Breast epithelium (tissue), 4 donors: ENCODE measurements around the gene TST. TPM values are rescaled to one million over a fixed set of nuclear protein-coding genes. Genes with fewer than 3 reads are reported as not detected.

Experiments
- DNase-seq, 2 donors: peaks; one replicate each; pipeline ENCODE4 v3.0.0-alpha.2; 2019; ENCODE audit warnings: low spot score in 2 of 2
- H3K27ac ChIP-seq, 2 donors: fragments of 200-600 bp; sonication (generic) in 1 of 2; one replicate each; pipeline ENCODE4 v1.5.1; 2016 to 2019; ENCODE audit warnings: mild to moderate bottlenecking in 1 of 2
- H3K27me3 ChIP-seq, 2 donors: fragments of 200-600 bp; sonication (generic) in 1 of 2; one replicate each; pipeline versions ENCODE4 v1.5.1 to v1.6.0; 2017 to 2019; ENCODE audit warnings: control low read depth in 1 of 2, mild to moderate bottlenecking in 1 of 2
- H3K36me3 ChIP-seq: fragments of 200-600 bp; one replicate; pipeline ENCODE4 v1.5.1; 2019
- H3K4me1 ChIP-seq, 2 donors: fragments of 200-600 bp; sonication (generic); one replicate each; pipeline ENCODE4 v1.5.1; 2016 to 2019; ENCODE audit warnings: control low read depth in 1 of 2
- H3K4me3 ChIP-seq, 3 donors: fragments of 200-600 bp; sonication (generic); 1 replicate in 2 of 3; 2 replicates in 1 of 3; pipeline ENCODE4 v1.5.1; 2016 to 2019; ENCODE audit warnings: mild to moderate bottlenecking in 3 of 3, moderate library complexity in 2 of 3
- H3K9me3 ChIP-seq, 2 donors: fragments of 200-600 bp; sonication (generic) in 1 of 2; one replicate each; pipeline ENCODE4 v1.5.1; 2016 to 2019; ENCODE audit warnings: control low read depth in 1 of 2
- POLR2A ChIP-seq: fragments of 450-650 bp; IDR thresholded peaks from one replicate; pipeline ENCODE4 v1.6.1; 2016; ENCODE audit warnings: antibody characterized with exemption, mild to moderate bottlenecking, moderate library complexity
- POLR2AphosphoS5 ChIP-seq, 3 donors: sonication (generic); formaldehyde crosslinking; IDR thresholded peaks; one replicate each; pipeline ENCODE4 v1.6.1; 2017; ENCODE audit warnings: antibody characterized with exemption in 3 of 3
- intact Hi-C: fragments of 100-400 bp; cut with DNase I; formaldehyde crosslinking; loops from one replicate; pipeline ENCODE4 v1.15.1; 2023; ENCODE audit warnings: low total_unique reads
- total RNA-seq, 3 donors: library from RNA; depleted of rRNA; stranded (reverse); fragments of >200 nt; gene quantifications; one replicate each; pipeline ENCODE4 v1.1.0, GENCODE V29; 2016
- TF ChIP-seq, protein P1 (sequence below), 3 donors: fragments of 450-650 bp; IDR thresholded peaks; one replicate each; pipeline ENCODE4 v1.5.1; 2016 to 2017; ENCODE audit warnings: antibody characterized with exemption in 3 of 3, mild to moderate bottlenecking in 3 of 3, moderate library complexity in 3 of 3

The TST gene
- total RNA-seq, 3 donors from 2014 or later = 51.1 to 68.0 (median 60.2) TPM

DNA sequence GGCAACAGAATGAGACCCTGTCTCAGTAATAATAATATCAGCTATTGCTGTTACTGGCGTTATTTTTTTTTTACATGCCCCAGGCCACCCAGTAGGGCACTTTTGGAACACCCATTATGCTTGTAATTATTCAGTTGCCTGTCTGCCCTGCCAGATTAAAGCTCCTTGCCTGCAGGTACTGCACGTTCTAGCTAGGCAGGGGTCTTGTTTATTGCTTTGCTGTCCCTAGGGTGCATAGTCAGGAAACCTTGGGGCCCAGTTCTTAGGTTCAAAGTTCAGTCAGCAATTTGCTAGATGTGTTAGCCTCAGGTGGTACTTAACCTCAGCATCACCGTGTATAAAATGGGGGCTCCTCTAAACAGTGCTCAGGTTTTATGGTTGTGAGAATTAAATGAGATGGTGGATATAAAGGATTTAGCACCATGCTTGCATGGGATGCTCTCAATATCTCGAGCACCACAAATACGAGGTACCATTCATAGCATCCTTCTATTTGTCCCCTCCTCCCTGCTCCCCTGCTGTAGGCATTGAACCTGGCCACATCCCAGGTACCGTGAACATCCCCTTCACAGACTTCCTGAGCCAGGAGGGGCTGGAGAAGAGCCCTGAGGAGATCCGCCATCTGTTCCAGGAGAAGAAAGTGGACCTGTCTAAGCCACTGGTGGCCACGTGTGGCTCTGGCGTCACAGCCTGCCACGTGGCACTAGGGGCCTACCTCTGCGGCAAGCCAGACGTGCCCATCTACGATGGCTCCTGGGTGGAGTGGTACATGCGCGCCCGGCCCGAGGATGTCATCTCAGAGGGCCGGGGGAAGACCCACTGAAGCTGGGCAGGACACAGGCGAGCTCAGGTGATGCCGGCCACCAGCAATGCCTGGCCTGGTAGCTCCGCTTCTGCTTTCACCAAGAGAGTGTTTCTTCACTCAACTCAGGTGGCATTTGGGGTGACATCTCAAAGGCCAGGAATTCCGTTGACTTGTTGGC lies 9.7 kb upstream of the TST start:
- TF ChIP-seq, protein P1, sequence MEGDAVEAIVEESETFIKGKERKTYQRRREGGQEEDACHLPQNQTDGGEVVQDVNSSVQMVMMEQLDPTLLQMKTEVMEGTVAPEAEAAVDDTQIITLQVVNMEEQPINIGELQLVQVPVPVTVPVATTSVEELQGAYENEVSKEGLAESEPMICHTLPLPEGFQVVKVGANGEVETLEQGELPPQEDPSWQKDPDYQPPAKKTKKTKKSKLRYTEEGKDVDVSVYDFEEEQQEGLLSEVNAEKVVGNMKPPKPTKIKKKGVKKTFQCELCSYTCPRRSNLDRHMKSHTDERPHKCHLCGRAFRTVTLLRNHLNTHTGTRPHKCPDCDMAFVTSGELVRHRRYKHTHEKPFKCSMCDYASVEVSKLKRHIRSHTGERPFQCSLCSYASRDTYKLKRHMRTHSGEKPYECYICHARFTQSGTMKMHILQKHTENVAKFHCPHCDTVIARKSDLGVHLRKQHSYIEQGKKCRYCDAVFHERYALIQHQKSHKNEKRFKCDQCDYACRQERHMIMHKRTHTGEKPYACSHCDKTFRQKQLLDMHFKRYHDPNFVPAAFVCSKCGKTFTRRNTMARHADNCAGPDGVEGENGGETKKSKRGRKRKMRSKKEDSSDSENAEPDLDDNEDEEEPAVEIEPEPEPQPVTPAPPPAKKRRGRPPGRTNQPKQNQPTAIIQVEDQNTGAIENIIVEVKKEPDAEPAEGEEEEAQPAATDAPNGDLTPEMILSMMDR (IDR thresholded peaks at IDR 0.05) = no peak
- TF ChIP-seq POLR2AphosphoS5 (IDR thresholded peaks at IDR 0.05) (no peak), POLR2A (no peak)
- H3K27me3 ChIP-seq = no peaks in the 10 kb centered on the region
- H3K36me3 ChIP-seq = no peaks in the 10 kb centered on the region
- H3K9me3 ChIP-seq = no peaks in the 10 kb centered on the region
- no peak for DNase-seq
- H3K4me3 ChIP-seq = no peak overlapping the region
- intact Hi-C loops = loop anchor here (1.0 kb wide), 1 partner anchor 40 kb away; no protein-coding TSS in a partner anchor
- H3K27ac ChIP-seq = no peak overlapping the region
- peaks cover 0 to 8% of the 10 kb centered on the region in 2 donors for H3K4me1 ChIP-seq

DNA sequence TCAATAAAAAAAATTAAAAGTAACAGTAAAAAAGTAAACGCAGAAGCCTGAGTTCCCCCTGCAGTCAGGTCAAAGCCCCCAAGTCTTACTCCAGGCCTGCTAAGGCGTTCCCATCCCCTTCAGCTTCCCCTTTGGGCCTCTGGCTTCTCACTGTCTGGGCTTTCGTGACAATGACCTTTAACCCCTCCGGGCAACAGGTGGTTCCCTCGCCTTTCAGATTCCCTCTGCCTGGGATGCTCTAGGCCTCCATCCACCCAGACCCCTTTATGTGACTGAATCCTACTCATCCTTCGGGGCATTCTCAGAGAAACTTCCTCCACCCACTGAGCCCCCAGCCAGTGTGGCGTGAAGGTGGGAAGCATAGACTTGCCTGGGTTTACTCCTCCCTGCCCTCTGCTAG lies 8.3 kb upstream of the TST start:
- DNase-seq = no peak
- Histone ChIP-seq H3K36me3 (no peaks in the 10 kb centered on the region), H3K27ac (no peak overlapping the region), H3K4me3 (no peak overlapping the region), H3K4me1 (peaks cover 0 to 3% of the 10 kb centered on the region in 2 donors), H3K9me3 (no peaks in the 10 kb centered on the region), H3K27me3 (no peaks in the 10 kb centered on the region)
- TF ChIP-seq, protein P1 (IDR thresholded peaks at IDR 0.05) = no peak
- TF ChIP-seq POLR2AphosphoS5 (IDR thresholded peaks at IDR 0.05) (no peak), POLR2A (no peak)
- intact Hi-C loops = no loop called here

DNA sequence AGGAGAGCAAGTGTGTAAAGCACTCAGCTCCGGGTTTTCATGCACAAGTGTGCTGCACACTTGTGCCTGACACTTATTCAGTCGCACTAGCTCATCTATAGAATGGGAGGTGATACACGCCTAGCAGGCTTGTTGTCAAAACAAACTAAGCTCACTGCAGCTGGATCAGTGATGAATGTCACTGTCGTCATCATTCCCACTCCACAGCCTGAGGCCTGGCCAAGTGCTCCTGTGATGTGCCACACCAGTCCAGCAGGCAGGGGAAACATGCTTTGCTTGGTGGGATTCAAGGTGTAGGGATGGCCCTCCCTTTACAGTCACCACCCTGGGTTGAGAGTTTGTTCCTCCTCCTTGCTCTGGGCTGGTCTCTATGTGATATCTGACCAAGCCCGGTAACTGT lies 7.1 kb upstream of the TST start:
- Histone ChIP-seq H3K4me3 (no peak overlapping the region), H3K27ac (no peak overlapping the region), H3K4me1 (peaks cover 0 to 8% of the 10 kb centered on the region in 2 donors), H3K27me3 (no peaks in the 10 kb centered on the region), H3K36me3 (no peaks in the 10 kb centered on the region), H3K9me3 (no peaks in the 10 kb centered on the region)
- no peak for TF ChIP-seq POLR2AphosphoS5 (IDR thresholded peaks at IDR 0.05)
- no peak for DNase-seq
- intact Hi-C loops = no loop called here

DNA sequence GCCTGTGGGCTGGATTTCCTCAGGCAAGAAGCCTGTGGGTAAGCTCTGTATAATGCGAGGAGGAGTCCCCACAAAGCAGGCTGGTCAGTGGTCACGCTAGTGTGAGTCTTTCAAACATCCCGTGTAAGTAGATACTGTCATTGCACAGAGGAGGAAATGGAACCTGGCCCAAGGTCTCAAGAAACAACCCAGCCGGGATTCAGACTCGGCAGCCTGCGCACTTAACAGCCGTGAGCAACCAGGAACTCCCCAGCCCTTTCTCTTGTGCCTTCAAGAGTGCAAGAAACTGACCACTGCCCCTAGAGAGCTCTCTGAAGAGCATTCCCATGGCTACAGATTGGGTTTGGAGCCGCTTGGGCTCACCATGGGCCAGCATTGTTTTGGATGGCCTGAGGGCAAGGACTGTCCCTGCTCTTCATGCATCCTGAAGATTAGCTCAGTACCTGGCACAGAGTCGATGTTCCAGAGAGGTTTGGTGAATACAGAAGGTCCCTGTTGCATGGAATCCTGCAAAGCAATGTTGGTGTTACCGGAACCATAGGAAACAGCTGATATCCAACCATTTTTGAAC lies 6.3 kb upstream of the TST start:
- intact Hi-C loops = no loop called here
- DNase-seq = no peak
- no peaks in the 10 kb centered on the region for H3K36me3 ChIP-seq
- peaks cover 0 to 15% of the 10 kb centered on the region in 2 donors for H3K4me1 ChIP-seq
- no peak overlapping the region for H3K4me3 ChIP-seq
- no peaks in the 10 kb centered on the region for H3K27me3 ChIP-seq
- no peak for TF ChIP-seq POLR2AphosphoS5 (IDR thresholded peaks at IDR 0.05)
- no peak for TF ChIP-seq POLR2A
- TF ChIP-seq, protein P1 (IDR thresholded peaks at IDR 0.05) = no peak
- H3K9me3 ChIP-seq = no peaks in the 10 kb centered on the region
- H3K27ac ChIP-seq = no peak overlapping the region

DNA sequence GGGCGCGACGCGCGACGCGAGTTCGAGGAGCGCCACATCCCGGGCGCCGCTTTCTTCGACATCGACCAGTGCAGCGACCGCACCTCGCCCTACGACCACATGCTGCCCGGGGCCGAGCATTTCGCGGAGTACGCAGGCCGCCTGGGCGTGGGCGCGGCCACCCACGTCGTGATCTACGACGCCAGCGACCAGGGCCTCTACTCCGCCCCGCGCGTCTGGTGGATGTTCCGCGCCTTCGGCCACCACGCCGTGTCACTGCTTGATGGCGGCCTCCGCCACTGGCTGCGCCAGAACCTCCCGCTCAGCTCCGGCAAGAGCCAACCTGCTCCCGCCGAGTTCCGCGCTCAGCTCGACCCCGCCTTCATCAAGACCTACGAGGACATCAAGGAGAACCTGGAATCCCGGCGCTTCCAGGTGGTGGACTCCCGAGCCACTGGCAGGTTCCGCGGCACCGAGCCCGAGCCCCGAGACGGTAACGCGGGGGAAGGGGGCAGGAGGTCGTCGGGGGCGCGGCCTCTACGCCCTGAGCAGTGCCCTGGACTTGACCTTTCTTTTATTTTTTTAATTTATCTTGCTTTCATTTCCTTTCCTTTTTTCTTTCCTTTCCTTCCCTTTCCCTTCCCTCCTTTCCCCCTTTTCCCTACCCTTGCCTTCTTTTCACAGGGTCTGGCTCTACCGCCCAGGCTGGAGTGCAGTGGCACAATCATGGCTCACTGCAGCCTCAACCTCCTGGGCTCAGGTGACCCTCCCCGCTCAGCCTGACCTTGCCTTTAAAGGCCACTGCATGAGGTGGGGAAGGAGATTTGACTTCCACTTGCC lies 5.3 kb upstream of the TST start:
- intact Hi-C loops = no loop called here
- Histone ChIP-seq H3K4me3 (no peak overlapping the region), H3K4me1 (peaks cover 0 to 15% of the 10 kb centered on the region in 2 donors), H3K27me3 (no peaks in the 10 kb centered on the region), H3K36me3 (no peaks in the 10 kb centered on the region), H3K27ac (no peak overlapping the region), H3K9me3 (no peaks in the 10 kb centered on the region)
- TF ChIP-seq, protein P1 (IDR thresholded peaks at IDR 0.05) = no peak
- TF ChIP-seq POLR2AphosphoS5 (IDR thresholded peaks at IDR 0.05) = no peak
- no peak for TF ChIP-seq POLR2A
- DNase-seq = no peak
